Measurements from ENCODE around the gene LTB4R2.

DNA sequence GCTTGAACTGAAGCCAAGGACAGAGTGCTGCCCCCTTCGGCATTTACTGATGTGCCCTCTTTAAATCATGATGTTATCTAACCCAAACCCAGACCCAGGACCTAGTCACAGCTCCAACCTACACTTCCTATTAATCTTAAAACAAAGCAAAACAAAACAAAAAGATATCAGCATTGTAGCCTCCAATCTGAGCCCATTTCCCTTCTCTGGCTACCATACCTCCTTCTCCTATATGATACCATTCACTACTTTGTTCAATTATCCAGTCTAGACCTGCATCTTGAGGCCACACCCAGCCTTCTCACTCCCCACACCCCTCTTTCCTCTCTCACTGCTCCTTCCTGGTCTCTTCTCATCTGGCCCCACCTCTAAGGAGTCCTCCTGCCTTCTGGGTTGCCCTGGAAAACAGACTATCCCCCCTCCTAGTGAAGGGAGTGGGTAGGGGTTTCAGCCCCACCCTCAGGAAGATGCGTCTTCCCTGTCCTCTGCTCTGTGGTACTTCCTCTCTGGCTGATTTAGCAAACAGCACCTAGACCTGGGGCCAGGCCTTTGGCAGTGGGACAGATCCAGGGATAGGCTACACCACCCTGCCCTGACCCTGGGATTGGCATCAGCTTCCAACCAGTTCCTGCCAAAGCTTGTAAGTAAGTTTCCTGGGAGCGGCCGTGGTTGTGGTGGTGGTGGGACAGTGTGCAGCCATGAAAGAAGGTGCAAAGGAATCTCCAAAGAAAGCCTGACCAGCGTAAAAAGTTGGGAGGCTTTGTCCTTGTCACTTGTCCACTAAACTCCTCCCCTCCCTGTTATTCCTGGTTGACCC is 4.6 kb downstream of the LTB4R2 start:
- no peak for TF ChIP-seq POLR2A (IDR thresholded peaks at IDR 0.05)
- TF ChIP-seq CTCF (IDR thresholded peaks at IDR 0.05) = no peak
